HG03103 (cell line): ENCODE measurements around the gene ACAD10.
"Not testable (repeated sequence)": the region's sequence is repeated elsewhere in the genome, so short reads cannot be mapped to it uniquely, and the experiment has no call there.

ENCODE experiments used
- ATAC-seq: cut with Tn5 transposase; IDR thresholded peaks from one replicate; pipeline ENCODE4 v1.9.1; 2021; ENCODE audit warnings: low read depth; ENCODE audit not compliant: unreplicated experiment

Gene ACAD10

GRCh38 chr12:111686574-111687105 is 787 bp downstream of the ACAD10 start:
- no peak for ATAC-seq

- no peak for ATAC-seq
Measured at GRCh38 chr12:111687255-111687654, 1.4 kb downstream of the ACAD10 start.

- no peak for ATAC-seq
Measured at GRCh38 chr12:111687952-111688351, 2.1 kb downstream of the ACAD10 start.

- ATAC-seq: no peak
Measured at GRCh38 chr12:111691262-111691661, 5.4 kb downstream of the ACAD10 start.

GRCh38 chr12:111692575-111693210 is 6.8 kb downstream of the ACAD10 start:
- no peak for ATAC-seq

GRCh38 chr12:111693818-111694217 is 8.0 kb downstream of the ACAD10 start:
- ATAC-seq: no peak

- ATAC-seq: no peak
Measured at GRCh38 chr12:111699962-111700361, 14.1 kb downstream of the ACAD10 start.

GRCh38 chr12:111705672-111706071 is 19.8 kb downstream of the ACAD10 start:
- ATAC-seq: no peak

GRCh38 chr12:111706145-111706544 is 20.3 kb downstream of the ACAD10 start:
- no peak for ATAC-seq

- ATAC-seq: no peak
Measured at GRCh38 chr12:111715279-111715678, 29.4 kb downstream of the ACAD10 start.

- ATAC-seq: not testable (repeated sequence)
Measured at GRCh38 chr12:111719316-111719715, 33.5 kb downstream of the ACAD10 start.

- no peak for ATAC-seq
Measured at GRCh38 chr12:111720457-111720856, 34.6 kb downstream of the ACAD10 start.

GRCh38 chr12:111723646-111724360 is 38.0 kb downstream of the ACAD10 start:
- ATAC-seq: not testable (repeated sequence)

- no peak for ATAC-seq
Measured at GRCh38 chr12:111728795-111729194, 42.9 kb downstream of the ACAD10 start.

GRCh38 chr12:111730420-111730819 is 44.6 kb downstream of the ACAD10 start:
- no peak for ATAC-seq

- no peak for ATAC-seq
Measured at GRCh38 chr12:111732786-111733185, 46.9 kb downstream of the ACAD10 start.

- no peak for ATAC-seq
Measured at GRCh38 chr12:111733340-111733915, 47.6 kb downstream of the ACAD10 start.

- ATAC-seq: not testable (repeated sequence)
Measured at GRCh38 chr12:111739524-111739923, 53.7 kb downstream of the ACAD10 start.

- no peak for ATAC-seq
Measured at GRCh38 chr12:111741235-111741812, 55.5 kb downstream of the ACAD10 start.

- ATAC-seq: no peak
Measured at GRCh38 chr12:111745211-111745610, 59.4 kb downstream of the ACAD10 start.

GRCh38 chr12:111747333-111747732 is 61.5 kb downstream of the ACAD10 start:
- ATAC-seq: no peak
